AG04450 (cell line): ENCODE measurements around the gene USP54. TPM values are rescaled to one million over a fixed set of nuclear protein-coding genes. Genes with fewer than 3 reads are reported as not detected.

ENCODE experiments used
- CTCF ChIA-PET: fragments of 300-600, 350-600 bp; formaldehyde crosslinking; extraction: SDS; loops from one replicate; lab custom pipeline; 2022; ENCODE audit warnings: antibody characterized with exemption, inconsistent platforms; lab: Charles Lee
- POLR2A ChIA-PET: fragments of 350-600 bp; formaldehyde crosslinking; extraction: SDS; loops from one replicate; lab custom pipeline; 2021; ENCODE audit warnings: antibody characterized with exemption, inconsistent platforms; lab: Yijun Ruan, JAX
- DNase-seq: peaks from one replicate; pipeline ENCODE4 v3.0.0-alpha.2; 2011; ENCODE audit warnings: low read depth, low spot score
- H3K27ac ChIP-seq: one replicate; pipeline ENCODE4 v1.5.1; 2012; ENCODE audit warnings: low read depth, low read length, control low read depth
- H3K27me3 ChIP-seq: one replicate; pipeline ENCODE4 v1.6.0; 2012; ENCODE audit warnings: low read length; ENCODE audit not compliant: control insufficient read depth, insufficient read depth
- H3K4me3 ChIP-seq: 2 replicates; pipeline ENCODE4 v1.5.1; 2011; ENCODE audit warnings: mild to moderate bottlenecking, low read depth, low read length, control low read depth
- H3K9me3 ChIP-seq: 2 replicates; pipeline ENCODE4 v1.5.1; 2012; ENCODE audit warnings: low read length; ENCODE audit not compliant: control insufficient read depth, insufficient read depth
- CTCF ChIP-seq: IDR thresholded peaks from 2 replicates; pipeline ENCODE4 v1.5.1; 2011; ENCODE audit warnings: low read depth, low read length, control low read depth, inconsistent platforms
- polyA plus RNA-seq: library from polyadenylated mRNA; depleted of rRNA; stranded (reverse); fragments of >200 nt; gene quantifications from 2 replicates; pipeline ENCODE4 v1.2.3, GENCODE V29; 2011

USP54 gene
- polyA plus RNA-seq, 1 experiment = 11.2 TPM

- no peak for TF ChIP-seq CTCF
- CTCF ChIA-PET = interaction anchor here (5.9 kb wide), 1 partner anchor 12 kb away, joined by 42 read pairs; no protein-coding TSS in a partner anchor
- Histone ChIP-seq H3K9me3 (no peaks in the 10 kb centered on the region), H3K4me3 (no peak overlapping the region), H3K27ac (no peak overlapping the region), H3K27me3 (no peaks in the 10 kb centered on the region)
- POLR2A ChIA-PET = interaction anchor here (1.0 kb wide), 1 partner anchor 21 kb away, joined by 3 read pairs; the partner anchor contains the start of gene PPP3CB
- no peak for DNase-seq
Observed at GRCh38 chr10:73517166-73517888, 73.8 kb downstream of the USP54 start.

- CTCF ChIA-PET = interaction anchor here (1.3 to 1.5 kb wide), 2 partner anchors 17 to 132 kb away, joined by 5 to 7 read pairs; no protein-coding TSS in a partner anchor
- Histone ChIP-seq H3K9me3 (no peaks in the 10 kb centered on the region), H3K27me3 (no peaks in the 10 kb centered on the region), H3K4me3 (no peak overlapping the region), H3K27ac (no peak overlapping the region)
- no peak for DNase-seq
- POLR2A ChIA-PET = no interaction called here
- TF ChIP-seq CTCF = no peak
Observed at GRCh38 chr10:73512207-73512743, 78.9 kb downstream of the USP54 start.

GRCh38 chr10:73509695-73510094, 81.4 kb downstream of the USP54 start:
- ChIA-PET POLR2A (interaction anchor here (1.0 kb wide), 1 partner anchor 14 kb away, joined by 7 read pairs; the partner anchor contains the start of gene PPP3CB), CTCF (no interaction called here)
- Histone ChIP-seq H3K9me3 (no peaks in the 10 kb centered on the region), H3K27me3 (no peaks in the 10 kb centered on the region), H3K27ac (no peak overlapping the region), H3K4me3 (no peak overlapping the region)
- no peak for DNase-seq
- no peak for TF ChIP-seq CTCF

GRCh38 chr10:73506491-73506890, 84.7 kb downstream of the USP54 start:
- ChIA-PET POLR2A (no interaction called here), CTCF (no interaction called here)
- Histone ChIP-seq H3K27me3 (no peaks in the 10 kb centered on the region), H3K9me3 (no peaks in the 10 kb centered on the region), H3K27ac (no peak overlapping the region), H3K4me3 (no peak overlapping the region)
- DNase-seq = no peak
- TF ChIP-seq CTCF = no peak

GRCh38 chr10:73506074-73506473, 85.1 kb downstream of the USP54 start:
- no peak for TF ChIP-seq CTCF
- no peak overlapping the region for H3K27ac ChIP-seq
- ChIA-PET CTCF (no interaction called here), POLR2A (no interaction called here)
- H3K9me3 ChIP-seq = no peaks in the 10 kb centered on the region
- DNase-seq = no peak
- H3K27me3 ChIP-seq = no peaks in the 10 kb centered on the region
- H3K4me3 ChIP-seq = no peak overlapping the region
